Endometrial microvascular endothelial cells (primary cell): Measurements from ENCODE around the gene CPLX3. TPM values are rescaled to one million over a fixed set of nuclear protein-coding genes. Genes with fewer than 3 reads are reported as not detected.

Experiments
- total RNA-seq: library from RNA; depleted of rRNA; stranded (reverse); fragments of >200 nt; gene quantifications from one replicate; pipeline ENCODE4 v1.2.3, GENCODE V29; 2015; ENCODE audit errors: inconsistent ontology term

The CPLX3 gene
- total RNA-seq, 1 donor from 2014 or later, result not detected

Other genes starting within 250 kb of the CPLX3 start
- 91.1 TPM for gene CLK3, start 210.8 kb upstream of the CPLX3 start, total RNA-seq
- 14.2 TPM for gene EDC3, start 130.6 kb upstream of the CPLX3 start, total RNA-seq
- 0.37 TPM for gene CYP1A1, start 101.1 kb upstream of the CPLX3 start, total RNA-seq
- gene CYP1A2, start 77.8 kb upstream of the CPLX3 start, total RNA-seq, result not detected
- 35.7 TPM for gene CSK, start 44.5 kb upstream of the CPLX3 start, total RNA-seq
- not detected for gene LMAN1L, start 13.8 kb upstream of the CPLX3 start, total RNA-seq
- gene ULK3, start 16.5 kb downstream of the CPLX3 start, total RNA-seq, result 40.2 TPM
- 93.2 TPM for gene SCAMP2, start 46.7 kb downstream of the CPLX3 start, total RNA-seq
- 48.7 TPM for gene MPI, start 63.4 kb downstream of the CPLX3 start, total RNA-seq
- 30.4 TPM for gene FAM219B, start 80.2 kb downstream of the CPLX3 start, total RNA-seq
- 116 TPM for gene COX5A, start 111.4 kb downstream of the CPLX3 start, total RNA-seq
- 11.8 TPM for gene RPP25, start 130.1 kb downstream of the CPLX3 start, total RNA-seq
- 27.4 TPM for gene SCAMP5, start 168.9 kb downstream of the CPLX3 start, total RNA-seq
- 29.0 TPM for gene PPCDC, start 197.0 kb downstream of the CPLX3 start, total RNA-seq